OCI-LY3 (cell line): ENCODE results near the gene CREBZF.

Source experiments
- CTCF ChIP-seq: fragments of 200-600, 300-600 bp; sonication (generic); IDR thresholded peaks from 2 replicates; pipeline ENCODE4 v1.5.1; 2014; ENCODE audit warnings: antibody characterized with exemption, low read length, low read depth
- EZH2phosphoT487 ChIP-seq: fragments of 200-600 bp; shearing (Covaris generic); IDR thresholded peaks from 2 replicates; pipeline ENCODE4 v1.6.1; 2018; ENCODE audit warnings: antibody characterized with exemption, mixed run types, low read depth

GRCh38 chr11:85680897-85681296 is 16.0 kb upstream of the CREBZF start:
- TF ChIP-seq CTCF (no peak), EZH2phosphoT487 (no peak)
